ENCODE results near the gene TMX1. TPM values are rescaled to one million over a fixed set of nuclear protein-coding genes. Genes with fewer than 3 reads are reported as not detected.

TMX1 gene
- total RNA-seq, 1 experiment from 2014 or later: 46.2 TPM

DNA sequence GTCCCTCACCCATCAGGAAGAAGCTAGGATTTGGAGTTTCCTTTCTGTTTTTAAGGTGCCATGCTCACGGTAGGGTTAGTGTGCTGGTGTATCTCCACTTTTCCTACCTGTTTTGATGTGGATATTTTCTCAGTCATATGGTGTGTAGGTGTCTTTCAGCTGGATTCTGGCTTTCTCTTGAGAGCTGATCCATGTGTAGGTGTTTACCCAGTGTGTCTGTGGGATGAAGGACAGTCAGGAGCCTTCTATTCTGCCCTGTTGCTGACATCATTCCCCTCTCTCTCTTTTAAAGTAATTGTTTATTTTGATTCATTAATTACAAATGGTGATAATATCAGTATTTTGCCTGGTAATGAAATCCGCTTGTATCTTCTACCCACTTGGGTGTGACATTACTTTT, 22.8 kb downstream of the TMX1 start:
- ChIA-PET CTCF (interaction anchor here (0.9 kb wide), 1 partner anchor 23 kb away, joined by 3 read pairs; the partner anchor contains the start of gene TMX1), POLR2A (no interaction called here), RAD21 (ENCODE audit: low non-redundant PET in 1 of 2, low total read pairs in 2 of 2, uncharacterized antibody in 2 of 2, unreplicated experiment in 2 of 2) (no interaction called here)
- Histone ChIP-seq H4K20me1 (ENCODE audit: insufficient read depth) (no peaks in the 10 kb centered on the region), H3K9me3 (ENCODE audit: control insufficient read depth in 1 of 2, insufficient read depth in 1 of 2, low read depth in 1 of 2, low read length in 2 of 2) (no peaks in the 10 kb centered on the region), H3K9ac (ENCODE audit: low read length) (no peak overlapping the region), H3K79me2 (ENCODE audit: insufficient read depth, low read length) (peaks cover 6% of the 10 kb centered on the region; the same call in 1 of the 2 replicates), H3K4me1 (ENCODE audit: control insufficient read depth in 1 of 2, insufficient read depth in 2 of 2, low read length in 2 of 2) (no peaks in the 10 kb centered on the region), H3K4me2 (ENCODE audit: low read length) (no peak overlapping the region), H3K9me2 (ENCODE audit: insufficient read depth) (no peaks in the 10 kb centered on the region), H3K36me3 (ENCODE audit: control insufficient read depth in 1 of 2, insufficient read depth in 2 of 2, low read length in 2 of 2) (peaks cover 6 to 10% of the 10 kb centered on the region in 2 experiments; a peak in 3 of 4 replicates), H2AFZ (ENCODE audit: low read depth, low read length, poor library complexity, severe bottlenecking) (no peak overlapping the region), H3K27ac (ENCODE audit: low read depth, low read length) (no peak overlapping the region), H3K4me3 (replicated peaks in 1 of 2; ENCODE audit: low read depth in 1 of 2, low read length in 2 of 2) (no peak overlapping the region), H3K27me3 (ENCODE audit: insufficient read depth, low read length) (no peaks in the 10 kb centered on the region)
- no peak for ATAC-seq
- BruUV-seq (replicated peaks): no TSS peak
- TF ChIP-seq SRF (IDR thresholded peaks at IDR 0.05; ENCODE audit: low read depth): no peak
- TF ChIP-seq CTCF (IDR thresholded peaks at IDR 0.05 in 2 of 3, conservative IDR thresholded peaks at IDR 0.05 in 1 of 3; ENCODE audit: borderline replicate concordance in 1 of 3, insufficient read depth in 1 of 3, low read depth in 2 of 3, low read length in 2 of 3): no peak
- TF ChIP-seq ZFX (IDR thresholded peaks at IDR 0.05): no peak
- TF ChIP-seq REST (IDR thresholded peaks at IDR 0.05; ENCODE audit: low read depth): no peak
- no peak for TF ChIP-seq YY1 (IDR thresholded peaks at IDR 0.05; ENCODE audit: extremely low read depth, insufficient replicate concordance, low read depth, low read length)
- intact Hi-C loops (cut with micrococcal nuclease): no loop called here
- DNase-seq (ENCODE audit: low read depth, low spot score): no peak
